Heart left ventricle (tissue), 16 donors: ENCODE results near the gene PMEPA1. TPM values are rescaled to one million over a fixed set of nuclear protein-coding genes. Genes with fewer than 3 reads are reported as not detected.

ENCODE experiments used
- ATAC-seq, 4 donors: fragments of 200-7000 bp; cut with Tn5 transposase; one replicate each; pipeline ENCODE4 v1.9.1; 2020 to 2022; ENCODE audit warnings: moderate library complexity in 4 of 4, mild to moderate bottlenecking in 3 of 4, moderate number of reproducible peaks in 1 of 4
- DNase-seq, 5 donors: peaks; one replicate each; pipeline ENCODE4 v3.0.0-alpha.2; 2020
- H3K27ac ChIP-seq, 12 donors: fragments of 200-600 bp; sonication (generic) in 4 of 12; one replicate each; pipeline versions ENCODE4 v1.5.0 to v1.8.0; 2016 to 2022; ENCODE audit warnings: mild to moderate bottlenecking in 2 of 12
- H3K27me3 ChIP-seq, 9 donors: fragments of 200-600 bp; sonication (generic) in 2 of 9; one replicate each; pipeline versions ENCODE4 v1.5.1 to v1.8.0; 2016 to 2022; ENCODE audit warnings: mild to moderate bottlenecking in 3 of 9
- H3K36me3 ChIP-seq, 9 donors: fragments of 200-600 bp; sonication (generic) in 2 of 9; one replicate each; pipeline versions ENCODE4 v1.5.0 to v1.8.0; 2018 to 2022; ENCODE audit warnings: mild to moderate bottlenecking in 2 of 9
- H3K4me1 ChIP-seq, 12 donors: fragments of 200-600 bp; sonication (generic) in 4 of 12; one replicate each; pipeline versions ENCODE4 v1.5.0 to v1.8.0; 2016 to 2022; ENCODE audit warnings: mild to moderate bottlenecking in 3 of 12
- H3K4me3 ChIP-seq, 12 donors: fragments of 200-600 bp; sonication (generic) in 4 of 12; one replicate each; pipeline versions ENCODE4 v1.5.0 to v1.8.0; 2017 to 2022; ENCODE audit warnings: mild to moderate bottlenecking in 9 of 12, moderate library complexity in 4 of 12
- H3K9me3 ChIP-seq, 12 donors: fragments of 200-600 bp; sonication (generic) in 4 of 12; one replicate each; pipeline versions ENCODE4 v1.5.0 to v1.8.0; 2016 to 2022; ENCODE audit warnings: mild to moderate bottlenecking in 1 of 12
- CTCF ChIP-seq, 12 donors: fragments of 200-600 bp; sonication (generic) in 4 of 12; IDR thresholded peaks; one replicate each; pipeline versions ENCODE4 v1.5.0 to v1.8.0; 2018 to 2022; ENCODE audit warnings: antibody characterized with exemption in 12 of 12, mild to moderate bottlenecking in 5 of 12
- POLR2A ChIP-seq, 2 donors: fragments of 450-650 bp; IDR thresholded peaks; one replicate each; pipeline ENCODE4 v1.6.1; 2017; ENCODE audit warnings: antibody characterized with exemption in 2 of 2, mild to moderate bottlenecking in 2 of 2, moderate library complexity in 2 of 2
- WGBS, 4 donors: extraction: QIAGEN DNeasy Blood & Tissue Kit in 2 of 4; methylation state at CpG; one replicate each; pipeline versions ENCODE4 v1.1.5 to v1.1.7; 2013 to 2018; 5-methylcytosine and 5-hydroxymethylcytosine counted together
- intact Hi-C, 10 donors: fragments of 100-400 bp; cut with DNase I; formaldehyde crosslinking; loops; one replicate each; pipeline versions ENCODE4 v1.11.1 to v1.14.2; 2022
- polyA plus RNA-seq, 2 donors: library from polyadenylated mRNA; stranded (reverse); fragments of 200-250 nt; gene quantifications; one replicate each; pipeline ENCODE4 v1.2.3, GENCODE V29; 2013
- total RNA-seq, 9 donors: library from RNA; depleted of rRNA in 2 of 9; stranded (reverse); fragments of >200 nt in 2 of 9; fragmentation: NEBNext Ultra II Directional in 3 of 9; extraction: Animal tissue kit (Norgen Biotek cat#: 25700) in 3 of 9; gene quantifications; one replicate each; pipeline versions ENCODE4 v1.1.0 to v1.2.4, GENCODE V29; 2016 to 2023
- donor health status: ischemic (EF 13 %, LVEDD 7.1; RV severe dilation, severe dysfunction).
- donor health status: healthy with polysubstance abuse.
- donor health status: DM: no; HTN: yes; CAD: no.
- donor health status: DM: no; HTN: no; CAD: no.
- donor health status: ischemic (EF 25% LVEDD 6.9; RV normal size, moderate dysfunction).
- donor health status: ischemic (EF 25% LVEDD 5.7; RV mildly dilated, moderate dysfunction).
- donor health status: healthy.
- donor health status: DM: yes; HTN: yes; CAD: no.
- donor health status: ischemic (EF 35%, LVEDD 5.7; RV mildly dilated, moderate dysfunction).
- donor health status: nonischemic (EF 11% LVEDD 7.7; RV severe dilation, severe dysfunction).
- donor health status: DM: yes; HTN: yes; CAD: no.
- donor health status: PGD.
- donor health status: ischemic (EF 29% LVEDD 5.4; RV normal size, mild dysfunction).
- donor health status: nonischemic (EF 23%, LVEDD 6.1; RV moderate dilation, normal function).

PMEPA1 gene
- total and polyA plus RNA-seq, 11 donors: 12.6 to 115 (median 30.0) TPM

DNA sequence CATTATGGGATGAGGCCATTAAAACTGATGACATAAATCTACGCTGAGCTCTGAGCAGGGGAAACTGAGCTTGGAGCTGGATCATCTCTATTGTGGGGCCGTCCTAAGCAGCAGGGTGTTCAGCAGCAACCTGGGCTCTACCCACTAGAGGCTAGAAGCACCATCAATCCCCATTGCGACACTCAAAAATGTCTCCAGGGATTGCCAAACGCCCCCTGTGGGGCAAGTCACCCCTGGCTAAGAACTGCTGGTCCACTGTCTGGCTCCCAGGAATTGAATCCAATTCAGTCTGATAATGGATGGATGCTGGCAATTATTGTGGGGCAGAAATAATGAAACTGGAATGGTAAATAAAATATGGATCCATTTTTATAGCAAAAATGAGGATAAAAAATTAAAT, 38.2 kb downstream of the PMEPA1 start:
- Histone ChIP-seq H3K27ac (no peak overlapping the region), H3K36me3 (no peaks in the 10 kb centered on the region), H3K4me3 (no peak overlapping the region), H3K4me1 (peaks cover 0 to 68% (median 27%) of the 10 kb centered on the region in 12 donors), H3K27me3 (no peaks in the 10 kb centered on the region), H3K9me3 (no peaks in the 10 kb centered on the region)
- DNase-seq (no peak), ATAC-seq (no peak)
- 85 to 91% (median 91%) methylated on average over 4 of the region's 4 CpGs for WGBS, 4 donors
- intact Hi-C loops: loop anchor here in 1 of 10 donors (5.0 kb wide), 1 partner anchor 36 kb away; no protein-coding TSS in a partner anchor
- TF ChIP-seq POLR2A (IDR thresholded peaks at IDR 0.05) (no peak), CTCF (IDR thresholded peaks at IDR 0.05) (no peak)

DNA sequence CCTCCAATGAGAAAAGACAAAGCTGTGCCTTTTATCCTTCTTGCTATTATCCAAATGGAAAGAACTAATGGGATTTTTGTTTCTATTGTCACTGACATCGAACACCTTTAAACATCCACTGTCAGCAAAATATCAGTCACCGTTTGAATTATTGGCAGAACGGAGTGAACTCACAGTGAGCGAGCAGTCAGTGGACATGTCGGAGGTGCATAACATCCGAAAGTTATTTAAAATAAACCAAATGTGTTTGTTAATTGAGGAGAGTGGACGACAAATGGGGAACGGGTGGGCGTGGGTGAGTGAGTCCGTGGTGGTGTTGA, 38.8 kb downstream of the PMEPA1 start:
- no peaks in the 10 kb centered on the region for H3K27me3 ChIP-seq
- H3K4me3 ChIP-seq: no peak overlapping the region
- H3K27ac ChIP-seq: no peak overlapping the region
- 86 to 93% (median 90%) methylated on average over 10 of the region's 10 CpGs for WGBS, 4 donors
- DNase-seq (no peak), ATAC-seq (no peak)
- H3K36me3 ChIP-seq: no peaks in the 10 kb centered on the region
- TF ChIP-seq POLR2A (IDR thresholded peaks at IDR 0.05): no peak
- TF ChIP-seq CTCF (IDR thresholded peaks at IDR 0.05): no peak
- peaks cover 0 to 62% (median 26%) of the 10 kb centered on the region in 12 donors for H3K4me1 ChIP-seq
- no peaks in the 10 kb centered on the region for H3K9me3 ChIP-seq
- intact Hi-C loops: loop anchor here in 1 of 10 donors (5.0 kb wide), 1 partner anchor 36 kb away; no protein-coding TSS in a partner anchor

DNA sequence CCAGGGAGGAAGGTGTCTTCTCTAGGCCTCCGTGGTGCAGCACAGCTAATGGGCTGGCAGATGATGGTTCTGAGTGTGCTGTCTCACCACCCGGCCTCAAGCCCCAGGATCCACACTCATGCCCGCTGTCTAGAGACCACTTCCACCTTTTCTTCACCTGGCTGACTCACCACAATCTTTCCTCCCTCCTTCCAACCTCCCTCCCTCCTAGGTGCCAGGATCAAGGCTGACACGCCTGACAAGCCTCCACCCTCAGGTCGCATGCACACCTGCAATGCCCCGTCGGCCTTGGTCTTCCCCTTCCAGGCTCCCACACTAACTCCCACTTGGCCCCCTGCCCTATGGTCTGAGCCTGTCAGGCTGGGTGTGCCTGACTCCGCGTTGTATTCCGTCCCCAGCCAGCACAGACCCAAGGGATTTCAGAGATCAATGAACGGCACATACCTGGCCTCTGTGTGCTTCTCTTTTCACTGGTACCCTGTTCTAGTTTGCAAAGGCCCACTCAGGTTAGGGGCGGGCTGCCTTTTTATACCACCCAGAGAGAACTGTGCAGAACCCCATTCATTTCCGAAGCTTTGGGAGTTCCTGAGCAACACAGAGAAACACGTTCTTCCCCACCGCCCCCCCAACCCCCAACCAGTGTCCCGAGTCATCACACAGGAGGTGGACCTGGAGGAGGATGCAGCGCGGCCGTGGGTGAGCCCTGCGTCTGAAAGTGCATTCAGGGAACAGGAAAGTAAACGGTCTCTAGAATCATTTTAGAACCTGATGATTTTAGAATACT, 39.3 kb downstream of the PMEPA1 start:
- ATAC-seq: no peak
- intact Hi-C loops: loop anchor here in 1 of 10 donors (5.0 kb wide), 1 partner anchor 37 kb away; no protein-coding TSS in a partner anchor
- no peak for TF ChIP-seq POLR2A (IDR thresholded peaks at IDR 0.05)
- no peak for TF ChIP-seq CTCF (IDR thresholded peaks at IDR 0.05)
- no peak overlapping the region for H3K27ac ChIP-seq
- DNase-seq: no peak
- no peak overlapping the region for H3K4me3 ChIP-seq
- WGBS, 4 donors: 82 to 88% (median 87%) methylated on average over 21 of the region's 21 CpGs
- no peaks in the 10 kb centered on the region for H3K36me3 ChIP-seq
- no peaks in the 10 kb centered on the region for H3K27me3 ChIP-seq
- H3K4me1 ChIP-seq: peaks cover 0 to 56% (median 23%) of the 10 kb centered on the region in 12 donors
- H3K9me3 ChIP-seq: no peaks in the 10 kb centered on the region

- intact Hi-C loops: loop anchor here in 1 of 10 donors (5.0 kb wide), 1 partner anchor 38 kb away; no protein-coding TSS in a partner anchor
These were observed 40.2 kb downstream of the PMEPA1 start for GRCh38 chr20:57669632-57670031.

More at GRCh38 chr20:57669632-57670031, 40.2 kb downstream of the PMEPA1 start:
- Histone ChIP-seq H3K27me3 (no peaks in the 10 kb centered on the region), H3K36me3 (no peaks in the 10 kb centered on the region), H3K4me1 (peaks cover 0 to 50% (median 19%) of the 10 kb centered on the region in 12 donors), H3K4me3 (no peak overlapping the region), H3K27ac (no peak overlapping the region), H3K9me3 (no peaks in the 10 kb centered on the region)
- 90 to 93% (median 92%) methylated on average over 8 of the region's 8 CpGs for WGBS, 4 donors
- TF ChIP-seq POLR2A (IDR thresholded peaks at IDR 0.05): no peak
- no peak for TF ChIP-seq CTCF (IDR thresholded peaks at IDR 0.05)
- ATAC-seq: no peak
- DNase-seq: no peak
